HG03103 (cell line): ENCODE measurements around the gene SPAG17.

Experiments used
- ATAC-seq: cut with Tn5 transposase; IDR thresholded peaks from one replicate; pipeline ENCODE4 v1.9.1; 2021; ENCODE audit warnings: low read depth; ENCODE audit not compliant: unreplicated experiment

The SPAG17 gene

DNA sequence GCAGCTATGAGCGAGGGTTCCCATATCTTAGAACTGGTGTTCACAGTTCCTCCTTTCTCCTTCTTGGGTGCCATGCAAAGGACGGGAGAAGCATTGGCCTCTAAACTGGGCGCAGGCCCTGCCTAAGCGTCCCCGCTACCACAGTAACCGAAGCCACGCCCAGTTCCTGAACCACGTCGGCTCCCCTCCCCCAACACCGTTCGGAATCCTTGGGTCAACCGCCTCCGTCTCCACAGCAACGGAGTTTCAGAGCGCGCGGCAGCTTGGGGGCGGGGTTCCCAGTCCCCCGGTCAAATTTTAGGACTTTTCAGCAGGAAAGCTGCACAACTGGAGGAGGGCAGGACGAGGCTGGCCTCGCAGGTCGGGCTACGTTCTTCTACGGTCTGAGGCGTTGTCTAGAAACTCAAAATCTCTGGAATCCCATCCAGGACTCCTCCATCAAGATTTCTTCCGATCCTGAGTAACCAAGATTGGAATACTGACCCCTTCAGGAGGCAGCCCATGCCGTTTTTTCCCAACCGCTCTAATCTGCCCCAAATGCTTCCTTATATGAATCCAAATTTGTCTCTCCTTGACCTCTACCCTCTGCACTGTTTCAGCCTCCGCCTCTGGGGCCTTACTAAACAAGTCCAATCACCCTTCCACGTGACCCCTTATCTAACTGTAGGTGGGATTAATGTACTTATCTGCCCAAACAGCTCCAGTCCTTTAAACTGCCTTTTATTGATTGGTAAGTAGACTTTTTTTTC is at the start of gene SPAG17:
SPAG17 (minus strand) TSS at position 145 of the 749 bp plus-strand sequence; CDS start at position 74, 71 bp downstream.
- no peak for ATAC-seq

- ATAC-seq = no peak
Measured at GRCh38 chr1:118225471-118225870, 40.4 kb upstream of the SPAG17 start.

DNA sequence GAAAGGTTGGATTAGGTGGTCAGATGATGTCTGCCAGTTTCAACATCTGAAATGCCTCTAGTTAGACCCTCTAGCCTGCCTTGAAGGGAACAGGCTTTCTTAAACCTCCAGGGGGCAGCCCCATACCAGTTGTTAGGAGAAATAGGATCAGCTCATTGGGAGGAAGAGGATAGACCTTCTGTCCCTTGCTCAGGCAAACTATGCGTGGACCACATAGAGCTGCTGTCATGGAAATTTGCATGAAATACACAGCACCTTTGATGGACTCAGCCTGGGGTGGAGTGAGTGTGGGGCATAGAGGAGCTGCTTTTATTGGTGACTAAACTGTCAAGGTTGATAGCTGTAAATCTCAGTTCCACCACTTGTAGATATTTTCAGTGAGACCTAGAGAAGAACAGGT is 38.4 kb upstream of the SPAG17 start:
- ATAC-seq = no peak

GRCh38 chr1:118219438-118219837 is 34.4 kb upstream of the SPAG17 start:
- no peak for ATAC-seq

- no peak for ATAC-seq
Measured at GRCh38 chr1:118217141-118217838, 32.3 kb upstream of the SPAG17 start.

- ATAC-seq = no peak
Measured at GRCh38 chr1:118214866-118215265, 29.8 kb upstream of the SPAG17 start.

DNA sequence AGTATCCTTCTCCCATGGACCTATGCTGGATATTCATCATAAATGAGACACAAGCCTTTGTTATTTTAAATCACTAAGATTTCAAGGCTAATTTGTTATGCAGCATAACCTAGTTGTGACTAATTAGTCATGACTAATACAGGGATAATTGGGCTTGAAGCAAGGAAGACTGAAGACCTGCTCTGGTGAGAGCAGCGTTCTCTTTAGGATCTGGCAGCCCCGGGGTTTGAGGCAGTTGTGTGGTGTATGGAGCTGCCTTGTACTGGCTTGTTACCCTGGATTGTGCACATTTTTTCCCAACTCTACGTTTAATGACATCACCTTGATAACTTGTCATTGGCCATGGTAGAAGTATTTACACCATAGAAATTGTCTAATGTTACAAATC is 25.7 kb upstream of the SPAG17 start:
- ATAC-seq = no peak

- no peak for ATAC-seq
Measured at GRCh38 chr1:118210051-118210722, 25.2 kb upstream of the SPAG17 start.

- ATAC-seq = no peak
Measured at GRCh38 chr1:118209648-118210047, 24.6 kb upstream of the SPAG17 start.

GRCh38 chr1:118206966-118207365 is 21.9 kb upstream of the SPAG17 start:
- ATAC-seq = no peak

- ATAC-seq = no peak
Measured at GRCh38 chr1:118204648-118205047, 19.6 kb upstream of the SPAG17 start.

- ATAC-seq = no peak
Measured at GRCh38 chr1:118204105-118204504, 19.1 kb upstream of the SPAG17 start.

DNA sequence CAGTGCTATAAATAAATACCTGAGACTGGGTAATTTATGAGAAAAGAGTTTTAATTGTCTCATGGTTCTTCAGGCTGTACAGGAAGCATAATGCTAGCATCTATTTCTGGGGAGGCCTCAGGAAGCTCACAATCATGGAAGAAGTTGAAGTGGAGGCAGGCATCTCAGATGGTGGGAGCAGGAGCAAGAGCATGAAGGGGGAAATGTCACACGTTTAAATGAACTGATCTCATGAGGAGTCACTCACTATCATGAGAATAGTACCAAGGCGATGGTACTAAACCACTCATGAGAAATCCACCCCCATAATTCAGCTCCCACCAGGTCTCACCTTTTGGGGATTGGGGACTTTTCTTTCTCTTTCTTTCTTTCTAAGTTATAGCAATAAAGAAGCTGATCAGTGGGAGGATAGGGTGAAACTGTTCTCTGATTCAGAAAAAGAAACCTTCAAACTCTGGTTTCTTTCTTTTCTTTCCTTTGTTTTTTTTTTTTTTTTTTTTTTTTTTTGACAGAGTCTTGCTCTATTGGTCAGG is 17.1 kb upstream of the SPAG17 start:
- no peak for ATAC-seq

GRCh38 chr1:118201524-118201923 is 16.5 kb upstream of the SPAG17 start:
- no peak for ATAC-seq

GRCh38 chr1:118200836-118201235 is 15.8 kb upstream of the SPAG17 start:
- no peak for ATAC-seq

GRCh38 chr1:118190561-118190960 is 5.5 kb upstream of the SPAG17 start:
- no peak for ATAC-seq

DNA sequence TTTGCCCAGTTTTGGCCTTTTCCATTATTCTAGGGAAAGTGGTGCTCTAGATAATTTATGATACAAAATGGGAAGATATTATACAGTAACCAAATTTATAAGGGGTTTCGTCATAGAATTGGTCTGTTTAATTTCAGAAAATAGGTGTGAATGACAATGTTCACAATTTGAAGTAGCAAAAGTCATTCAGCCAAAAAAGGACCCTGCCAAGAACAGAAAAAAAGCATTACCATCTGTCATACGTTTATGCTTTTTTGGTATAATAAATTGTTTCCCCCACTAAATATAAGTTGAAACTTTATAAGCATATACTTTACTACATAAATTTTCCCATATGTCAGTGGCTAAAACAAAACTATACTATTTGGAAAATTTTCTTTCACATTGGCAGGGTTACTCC is 4.5 kb upstream of the SPAG17 start:
- ATAC-seq = no peak

- no peak for ATAC-seq
Measured at GRCh38 chr1:118188411-118188810, 3.4 kb upstream of the SPAG17 start.

GRCh38 chr1:118186026-118186425 is 998 bp upstream of the SPAG17 start:
- ATAC-seq = no peak

GRCh38 chr1:118184739-118185083 is 317 bp downstream of the SPAG17 start:
- no peak for ATAC-seq

DNA sequence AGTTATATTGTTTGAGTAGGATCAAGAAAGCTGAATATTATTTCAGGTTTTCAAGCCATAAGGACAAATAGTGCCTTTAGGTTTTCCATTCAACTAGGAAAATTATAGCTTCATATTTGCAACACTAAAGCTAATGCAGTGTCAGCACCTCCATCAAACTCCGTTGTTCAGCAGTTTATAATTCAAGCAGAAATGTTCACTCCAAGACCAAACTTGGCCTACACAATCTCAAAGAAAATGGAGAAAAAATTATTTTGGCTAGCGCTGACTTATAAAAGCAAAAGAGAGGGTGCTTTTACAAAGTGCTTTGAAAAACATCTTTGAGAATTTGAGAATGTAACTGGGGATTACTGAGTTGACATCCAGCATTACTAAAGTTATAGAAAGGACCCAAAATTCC is 1.4 kb downstream of the SPAG17 start:
- no peak for ATAC-seq
